Fibroblast of the conjunctiva (primary cell): Measurements from ENCODE around the gene INPP5D.
"Not testable (repeated sequence)": the region's sequence is repeated elsewhere in the genome, so short reads cannot be mapped to it uniquely, and the experiment has no call there.

Experiments
- DNase-seq: peaks from one replicate; pipeline ENCODE4 v3.0.0-alpha.2; 2010; ENCODE audit warnings: low read depth

INPP5D gene

DNA sequence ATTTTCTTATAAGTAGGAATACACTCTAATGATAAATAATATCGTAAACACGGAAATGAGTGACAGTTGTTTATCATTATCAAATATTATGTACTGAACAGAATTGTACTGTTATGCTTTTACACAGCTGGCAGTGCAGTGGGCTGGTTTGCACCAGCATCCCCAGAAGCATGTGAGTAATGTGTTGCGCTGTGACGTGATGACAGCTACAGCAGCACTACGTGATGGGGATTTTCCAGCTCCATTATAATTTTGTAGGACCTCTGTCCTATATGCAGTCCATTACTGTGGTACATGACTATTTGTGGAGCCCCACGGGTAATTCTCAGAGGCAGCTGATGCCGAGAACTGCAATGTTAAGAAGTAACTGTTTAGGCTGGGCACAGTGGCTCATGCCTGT lies 114.0 kb downstream of the INPP5D start:
- no peak for DNase-seq

DNA sequence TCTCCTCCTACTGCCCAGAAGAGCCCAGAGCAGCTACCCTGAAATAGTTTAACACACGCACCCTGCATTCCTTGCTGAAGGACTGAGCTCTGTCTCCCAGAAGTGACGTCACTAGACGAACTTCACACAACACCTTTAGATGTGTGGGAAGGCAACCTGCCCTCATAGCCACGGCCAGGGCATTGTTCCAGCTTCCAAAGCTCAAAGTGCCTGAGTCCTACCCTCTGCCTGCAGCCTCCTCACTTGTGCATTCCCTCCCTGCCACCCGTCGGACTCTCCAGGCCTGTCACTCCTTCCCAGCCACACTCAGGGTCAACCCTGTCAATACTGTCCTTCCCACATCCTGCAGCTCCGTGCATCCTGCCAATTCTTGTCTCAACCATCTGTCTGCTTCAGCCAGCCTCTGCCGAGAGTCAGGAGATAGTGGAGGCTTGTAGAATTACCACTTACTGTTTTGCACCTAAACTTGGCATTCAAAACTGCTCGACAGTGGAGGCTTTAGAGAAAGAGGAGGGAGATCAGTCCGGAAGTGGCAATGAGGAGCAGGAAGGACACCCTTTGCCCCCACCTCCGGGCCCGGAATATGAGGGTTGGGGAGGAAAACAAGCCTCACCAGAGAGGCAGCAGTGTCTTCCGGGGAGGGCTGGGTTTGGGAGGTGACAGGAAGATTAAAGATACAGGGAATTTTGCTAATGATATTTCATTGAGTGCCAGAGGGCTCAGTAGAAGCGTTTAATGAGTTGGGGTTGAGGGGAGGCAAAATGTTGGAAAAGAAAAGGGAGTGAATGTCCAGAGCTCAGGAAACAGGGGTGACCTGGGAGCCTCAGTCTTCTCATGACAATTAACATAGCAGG lies 119.1 kb downstream of the INPP5D start:
- no peak for DNase-seq

DNA sequence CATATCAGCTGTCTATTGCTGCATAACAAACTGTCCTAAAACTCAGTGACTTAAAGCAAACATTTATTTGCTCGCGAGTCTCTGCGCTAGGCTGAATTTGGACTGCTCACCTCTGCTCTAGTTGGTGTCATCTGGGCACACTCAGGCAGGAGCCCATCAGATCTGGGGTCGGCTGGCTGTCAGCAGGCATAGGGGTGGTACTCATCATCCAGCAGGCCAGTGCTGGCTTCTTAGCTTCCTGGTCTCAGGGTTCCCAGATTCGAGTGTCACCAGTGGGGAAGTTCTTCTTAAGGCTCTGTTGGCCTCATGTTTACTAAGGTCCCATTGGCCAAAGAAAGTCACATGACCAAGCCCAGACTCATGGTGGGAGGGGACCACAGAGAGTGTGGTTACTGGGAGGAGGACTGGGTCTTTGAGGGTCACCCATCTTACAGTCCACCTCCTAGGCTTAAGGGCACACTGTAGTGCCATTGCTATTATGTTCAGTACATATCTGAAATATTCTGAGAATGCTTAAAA lies 119.8 kb downstream of the INPP5D start:
- DNase-seq = no peak

GRCh38 chr2:233183869-233184418 lies 123.8 kb downstream of the INPP5D start:
- DNase-seq = no peak

GRCh38 chr2:233184669-233185068 lies 124.5 kb downstream of the INPP5D start:
- no peak for DNase-seq

- no peak for DNase-seq
These were observed 125.2 kb downstream of the INPP5D start for GRCh38 chr2:233185330-233185729.

DNA sequence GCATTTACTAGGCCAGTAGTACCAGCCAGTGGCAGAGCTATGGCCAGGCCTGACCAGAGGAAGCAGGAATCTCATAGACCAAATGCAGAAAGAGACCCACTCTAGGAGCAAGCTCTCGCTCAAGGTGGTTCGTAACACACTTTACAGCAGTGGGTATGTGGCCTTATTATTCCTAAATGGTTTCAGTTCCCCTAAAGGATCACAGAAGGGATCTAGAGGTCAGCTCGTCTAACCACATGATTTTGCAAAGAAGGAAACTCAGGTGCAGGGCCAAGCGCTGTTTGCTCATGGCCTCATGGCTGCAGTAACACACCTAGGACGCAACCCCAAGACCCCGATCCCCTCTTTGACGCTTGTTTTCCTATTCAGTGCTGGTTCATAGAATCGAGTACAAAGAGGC lies 125.8 kb downstream of the INPP5D start:
- DNase-seq = no peak

- no peak for DNase-seq
These were observed 126.7 kb downstream of the INPP5D start for GRCh38 chr2:233186851-233187250.

- no peak for DNase-seq
These were observed 128.9 kb downstream of the INPP5D start for GRCh38 chr2:233189025-233189424.

GRCh38 chr2:233191016-233191415 lies 130.9 kb downstream of the INPP5D start:
- not testable (repeated sequence) for DNase-seq

GRCh38 chr2:233193738-233194137 lies 133.6 kb downstream of the INPP5D start:
- no peak for DNase-seq

- DNase-seq = no peak
These were observed 134.9 kb downstream of the INPP5D start for GRCh38 chr2:233195027-233195426.

DNA sequence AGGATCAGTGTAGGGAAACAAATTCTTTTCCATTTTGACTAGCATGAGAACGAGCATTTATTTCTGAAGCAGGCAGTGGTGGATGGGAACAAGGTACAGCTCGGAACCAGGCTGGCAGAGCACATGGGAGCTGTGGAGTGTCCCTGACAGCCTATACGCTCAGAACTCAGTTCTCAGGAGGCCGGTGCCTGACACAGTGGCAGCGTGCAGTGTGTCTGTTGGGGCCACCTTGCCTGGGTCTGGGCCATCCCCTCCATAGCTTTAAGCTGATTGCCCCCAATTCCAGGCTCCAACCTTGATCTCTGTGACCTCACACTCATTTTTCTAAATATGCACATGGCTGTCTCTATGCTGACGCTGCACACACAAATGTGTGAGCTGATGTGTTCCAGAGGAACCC lies 136.9 kb downstream of the INPP5D start:
- no peak for DNase-seq

DNA sequence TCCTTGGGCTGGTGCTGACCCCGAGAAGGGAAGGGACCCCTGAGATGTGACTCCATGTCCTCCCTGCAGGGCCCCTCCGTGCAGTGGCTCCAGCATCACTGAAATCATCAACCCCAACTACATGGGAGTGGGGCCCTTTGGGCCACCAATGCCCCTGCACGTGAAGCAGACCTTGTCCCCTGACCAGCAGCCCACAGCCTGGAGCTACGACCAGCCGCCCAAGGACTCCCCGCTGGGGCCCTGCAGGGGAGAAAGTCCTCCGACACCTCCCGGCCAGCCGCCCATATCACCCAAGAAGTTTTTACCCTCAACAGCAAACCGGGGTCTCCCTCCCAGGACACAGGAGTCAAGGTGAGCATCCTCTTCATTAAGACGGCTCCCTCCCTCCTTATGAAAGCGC lies 137.9 kb downstream of the INPP5D start:
- DNase-seq = no peak

- DNase-seq = no peak
These were observed 139.7 kb downstream of the INPP5D start for GRCh38 chr2:233199870-233200269.

DNA sequence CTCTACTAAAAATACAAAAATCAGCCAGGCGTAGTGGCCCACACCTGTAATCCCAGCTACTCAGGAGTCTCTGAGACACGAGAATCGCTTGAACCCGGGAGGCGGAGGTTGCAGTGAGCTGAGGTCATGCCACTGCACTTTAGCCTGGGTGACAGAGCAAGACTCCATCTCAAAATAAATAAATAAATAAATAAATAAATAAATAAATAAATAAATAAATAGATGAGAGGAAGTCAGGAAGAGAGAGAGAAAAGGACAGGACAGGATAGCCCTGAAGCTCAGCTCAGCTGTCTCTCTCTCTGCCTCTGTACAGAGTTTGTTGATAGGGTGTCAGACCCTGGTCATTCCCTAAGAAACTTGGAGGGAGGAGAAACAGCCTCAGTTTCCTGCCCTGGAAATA lies 140.6 kb downstream of the INPP5D start:
- DNase-seq = not testable (repeated sequence)

- DNase-seq = no peak
These were observed 141.3 kb downstream of the INPP5D start for GRCh38 chr2:233201258-233202013.

- no peak for DNase-seq
These were observed 142.4 kb downstream of the INPP5D start for GRCh38 chr2:233202531-233202944.

DNA sequence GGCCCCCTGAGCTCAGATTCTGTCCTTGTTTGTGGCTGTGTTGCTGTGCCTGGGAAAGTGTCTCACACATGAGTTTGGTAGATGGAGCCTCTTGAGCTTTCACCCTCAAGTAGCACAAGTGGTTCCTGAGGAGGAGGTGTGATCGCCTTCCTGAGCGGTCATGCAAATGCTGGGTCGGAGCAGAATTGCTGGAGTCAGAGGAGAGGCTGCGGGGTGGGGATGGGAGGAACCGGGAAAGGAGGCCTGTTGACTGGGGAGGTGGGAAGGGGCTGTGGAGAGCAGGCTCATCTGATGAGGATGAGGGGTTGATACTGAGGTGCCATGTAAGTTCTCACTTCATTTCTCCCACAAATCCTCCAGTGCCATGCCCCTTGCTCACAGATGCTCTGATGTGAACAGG lies 142.9 kb downstream of the INPP5D start:
- no peak for DNase-seq

DNA sequence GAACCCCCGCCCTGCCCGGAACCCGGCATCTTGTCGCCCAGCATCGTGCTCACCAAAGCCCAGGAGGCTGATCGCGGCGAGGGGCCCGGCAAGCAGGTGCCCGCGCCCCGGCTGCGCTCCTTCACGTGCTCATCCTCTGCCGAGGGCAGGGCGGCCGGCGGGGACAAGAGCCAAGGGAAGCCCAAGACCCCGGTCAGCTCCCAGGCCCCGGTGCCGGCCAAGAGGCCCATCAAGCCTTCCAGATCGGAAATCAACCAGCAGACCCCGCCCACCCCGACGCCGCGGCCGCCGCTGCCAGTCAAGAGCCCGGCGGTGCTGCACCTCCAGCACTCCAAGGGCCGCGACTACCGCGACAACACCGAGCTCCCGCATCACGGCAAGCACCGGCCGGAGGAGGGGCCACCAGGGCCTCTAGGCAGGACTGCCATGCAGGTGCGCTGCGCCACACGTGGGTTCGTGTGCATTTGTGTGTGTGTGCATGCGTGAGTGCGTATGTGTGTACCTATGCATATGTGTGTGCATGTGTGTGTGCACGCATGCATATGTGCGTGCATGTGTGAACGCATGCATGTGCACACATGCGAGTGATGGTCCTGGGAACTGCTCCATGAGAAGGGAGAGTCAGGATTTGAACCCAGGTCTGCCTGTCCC lies 144.3 kb downstream of the INPP5D start:
- DNase-seq = no peak

- no peak for DNase-seq
These were observed 148.4 kb downstream of the INPP5D start for GRCh38 chr2:233208382-233209116.

DNA sequence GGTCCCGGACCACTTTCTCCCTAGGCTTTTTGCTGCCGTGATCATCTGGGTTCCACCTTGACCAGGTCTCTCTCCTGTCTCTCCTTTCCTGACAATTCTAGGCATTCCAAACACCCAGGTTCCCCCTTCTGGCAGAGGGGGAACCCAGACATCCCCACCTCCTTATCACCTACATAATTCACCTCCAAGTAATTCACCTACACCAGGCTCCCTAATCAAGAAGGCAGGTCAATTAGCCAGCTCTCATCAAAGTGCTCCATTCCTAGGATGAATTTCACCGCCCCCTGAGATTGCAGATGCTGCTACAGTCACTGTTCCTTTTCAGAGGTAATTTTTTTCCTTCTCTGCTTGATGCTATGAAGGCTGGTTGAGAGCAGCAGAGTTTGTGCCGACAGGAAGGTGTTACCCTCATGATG lies 149.0 kb downstream of the INPP5D start:
- DNase-seq = no peak
